Fibroblast of upper back skin (primary cell): ENCODE results near the gene CASP8AP2.
"Not testable (repeated sequence)": the region's sequence is repeated elsewhere in the genome, so short reads cannot be mapped to it uniquely, and the experiment has no call there.

Experiments used
- DNase-seq: peaks from one replicate; pipeline ENCODE4 v3.0.0-alpha.2; 2013

Gene CASP8AP2

GRCh38 chr6:89826029-89826528, 3.6 kb upstream of the CASP8AP2 start:
- DNase-seq = peak; percentile 62

GRCh38 chr6:89828475-89828987, 1.1 kb upstream of the CASP8AP2 start:
- not testable (repeated sequence) for DNase-seq

- no peak for DNase-seq
Measured at GRCh38 chr6:89828988-89829471, 650 bp upstream of the CASP8AP2 start.

- no peak for DNase-seq
Measured at GRCh38 chr6:89830170-89830809, 610 bp downstream of the CASP8AP2 start.

- DNase-seq = no peak
Measured at GRCh38 chr6:89834884-89835792, 5.5 kb downstream of the CASP8AP2 start.

GRCh38 chr6:89836639-89837222, 7.1 kb downstream of the CASP8AP2 start:
- no peak for DNase-seq

- DNase-seq = peak; percentile 52
Measured at GRCh38 chr6:89840538-89840937, 10.9 kb downstream of the CASP8AP2 start.

GRCh38 chr6:89842228-89842627, 12.5 kb downstream of the CASP8AP2 start:
- DNase-seq = no peak

- peak; percentile 42 for DNase-seq
Measured at GRCh38 chr6:89843070-89843469, 13.4 kb downstream of the CASP8AP2 start.

GRCh38 chr6:89847513-89847912, 17.8 kb downstream of the CASP8AP2 start:
- not testable (repeated sequence) for DNase-seq

- peak; percentile 58 for DNase-seq
Measured at GRCh38 chr6:89853068-89853467, 23.4 kb downstream of the CASP8AP2 start.

- no peak for DNase-seq
Measured at GRCh38 chr6:89858041-89858440, 28.4 kb downstream of the CASP8AP2 start.

GRCh38 chr6:89859744-89860143, 30.1 kb downstream of the CASP8AP2 start:
- no peak for DNase-seq

GRCh38 chr6:89862273-89862672, 32.6 kb downstream of the CASP8AP2 start:
- DNase-seq = no peak

GRCh38 chr6:89862698-89863097, 33.0 kb downstream of the CASP8AP2 start:
- no peak for DNase-seq

- no peak for DNase-seq
Measured at GRCh38 chr6:89866024-89866678, 36.5 kb downstream of the CASP8AP2 start.

GRCh38 chr6:89873721-89874120, 44.0 kb downstream of the CASP8AP2 start:
- DNase-seq = no peak

GRCh38 chr6:89874438-89874837, 44.8 kb downstream of the CASP8AP2 start:
- no peak for DNase-seq

GRCh38 chr6:89886378-89887120, 56.9 kb downstream of the CASP8AP2 start:
- no peak for DNase-seq

- no peak for DNase-seq
Measured at GRCh38 chr6:89887452-89888137, 57.9 kb downstream of the CASP8AP2 start.

- no peak for DNase-seq
Measured at GRCh38 chr6:89888138-89888514, 58.4 kb downstream of the CASP8AP2 start.
